NCI-H2107 treated with DMSO at 0.1 percent for 48 hours (cell line): ENCODE measurements around the gene RBMS1.

ENCODE experiments used
- DNase-seq: peaks from one replicate; lab custom pipeline; 2025; ENCODE audit not compliant: unreplicated experiment; lab: John Stamatoyannopoulos, UW

Gene RBMS1

GRCh38 chr2:160288324-160288723 is 205.3 kb downstream of the RBMS1 start:
- no peak for DNase-seq

DNA sequence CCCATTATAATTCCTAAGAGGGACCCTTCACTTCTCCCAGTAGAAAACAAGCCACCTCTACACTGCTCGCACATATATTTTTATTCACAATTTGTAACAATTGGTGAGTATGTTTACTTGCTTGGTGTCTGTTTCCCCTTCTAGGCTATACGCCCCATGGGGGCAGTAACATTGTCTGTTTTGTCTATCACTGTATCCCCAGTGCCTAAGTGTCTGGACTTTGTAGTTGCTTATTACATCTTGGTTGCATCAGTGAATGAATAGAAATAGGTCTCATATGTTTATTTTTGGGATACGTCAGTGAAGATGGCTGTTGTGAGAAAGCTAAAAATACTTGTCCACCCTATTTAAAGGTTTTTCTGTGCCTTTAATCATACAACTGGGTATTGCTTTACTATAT is 206.1 kb downstream of the RBMS1 start:
- no peak for DNase-seq

DNA sequence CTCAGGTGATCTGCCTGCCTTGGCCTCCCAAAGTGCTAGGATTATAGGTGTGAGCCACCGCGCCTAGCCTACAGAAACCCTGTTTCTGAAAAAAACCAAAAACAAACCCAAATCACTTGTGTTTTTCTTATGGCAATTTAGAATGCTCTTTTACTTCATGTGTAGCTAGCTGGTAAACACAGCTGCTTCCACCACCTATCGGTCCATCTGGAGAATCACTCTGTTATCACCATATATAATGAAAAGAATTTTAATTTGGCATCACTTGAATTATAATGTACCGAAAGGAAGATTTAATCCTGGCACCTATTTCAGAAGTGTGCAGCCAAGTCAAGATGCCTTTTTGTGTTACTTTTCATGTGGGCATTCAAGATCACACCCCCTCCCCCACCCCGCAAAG is 207.1 kb downstream of the RBMS1 start:
- DNase-seq: no peak

DNA sequence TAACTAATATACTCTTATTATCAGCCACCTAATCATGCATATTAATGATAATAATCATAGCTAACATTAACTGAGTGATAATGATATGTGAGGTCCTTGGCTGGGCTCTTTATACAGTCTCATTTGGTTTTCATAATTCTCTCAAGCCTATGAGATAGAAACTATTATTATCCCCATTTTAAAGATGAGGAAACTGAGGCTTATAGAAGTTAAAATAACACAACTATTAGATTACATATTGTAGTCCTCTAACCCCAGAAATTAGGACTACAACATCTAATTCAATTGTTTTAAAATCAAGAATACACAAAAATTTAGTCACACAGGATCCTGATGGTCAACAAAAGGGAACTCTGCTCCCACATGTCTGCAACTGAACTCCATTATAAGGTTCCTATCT is 209.9 kb downstream of the RBMS1 start:
- DNase-seq: no peak

DNA sequence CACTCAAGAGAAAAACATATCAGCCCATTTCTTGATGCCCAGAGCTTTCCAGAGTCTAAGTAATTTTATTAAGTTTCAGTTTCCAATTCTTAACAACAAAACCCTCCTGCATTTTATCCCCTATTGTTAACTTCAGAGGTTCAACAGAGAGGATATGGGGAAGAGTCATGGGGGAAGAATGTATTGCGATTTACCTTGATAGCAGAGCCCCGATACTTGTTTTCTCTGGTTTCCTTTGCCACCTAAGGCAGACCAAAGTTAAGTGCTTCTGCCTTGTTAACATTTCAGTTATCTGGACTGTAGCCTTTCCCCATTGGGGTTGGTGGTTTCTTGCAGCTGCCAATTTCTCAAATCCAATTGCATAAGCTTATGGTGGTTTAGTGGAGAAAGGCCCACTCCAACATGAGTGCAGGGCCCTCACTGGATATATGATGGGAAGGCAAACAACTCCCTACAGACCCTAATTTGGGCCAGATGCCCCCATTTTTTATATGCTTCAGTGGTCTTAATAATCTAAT is 211.5 kb downstream of the RBMS1 start:
- DNase-seq: no peak

GRCh38 chr2:160281213-160281612 is 212.4 kb downstream of the RBMS1 start:
- no peak for DNase-seq

- DNase-seq: no peak
These were observed 213.7 kb downstream of the RBMS1 start for GRCh38 chr2:160279813-160280465.

GRCh38 chr2:160278879-160279177 is 214.8 kb downstream of the RBMS1 start:
- DNase-seq: no peak

DNA sequence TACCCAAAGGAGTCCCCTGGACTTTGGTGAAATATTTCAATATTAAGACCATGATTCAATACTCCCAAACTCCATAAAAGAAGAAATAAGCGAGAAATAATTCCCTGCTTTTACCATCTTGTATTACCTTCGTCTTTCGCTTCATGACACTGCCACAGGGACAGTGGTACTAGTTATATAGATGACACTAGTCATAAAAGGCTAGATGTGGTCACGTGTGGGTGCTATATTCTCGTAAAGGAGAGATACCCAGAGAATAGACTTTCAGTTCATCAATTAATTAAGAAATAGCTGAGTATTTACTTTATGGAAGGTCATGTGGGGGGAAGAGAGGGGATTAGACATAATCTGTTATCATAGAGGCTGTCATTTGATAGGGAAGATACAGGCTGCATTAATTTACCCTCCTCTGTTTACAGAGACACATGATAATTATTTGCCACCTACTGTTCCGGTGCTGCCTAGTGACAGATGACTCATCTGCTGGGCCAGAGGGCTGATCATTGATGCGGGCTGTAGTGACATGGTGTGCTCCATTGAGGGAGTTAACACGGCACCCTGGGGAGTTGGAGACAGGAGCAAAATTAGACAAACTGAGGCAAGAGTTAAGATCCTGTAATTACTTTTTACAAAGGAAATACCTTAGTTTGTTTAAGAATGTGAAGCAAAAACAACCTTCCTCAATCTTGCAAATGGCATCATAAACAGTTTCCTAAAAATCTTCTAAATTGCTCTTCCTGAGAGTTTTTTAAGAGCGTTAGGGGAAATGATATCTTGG is 215.3 kb downstream of the RBMS1 start:
- no peak for DNase-seq

DNA sequence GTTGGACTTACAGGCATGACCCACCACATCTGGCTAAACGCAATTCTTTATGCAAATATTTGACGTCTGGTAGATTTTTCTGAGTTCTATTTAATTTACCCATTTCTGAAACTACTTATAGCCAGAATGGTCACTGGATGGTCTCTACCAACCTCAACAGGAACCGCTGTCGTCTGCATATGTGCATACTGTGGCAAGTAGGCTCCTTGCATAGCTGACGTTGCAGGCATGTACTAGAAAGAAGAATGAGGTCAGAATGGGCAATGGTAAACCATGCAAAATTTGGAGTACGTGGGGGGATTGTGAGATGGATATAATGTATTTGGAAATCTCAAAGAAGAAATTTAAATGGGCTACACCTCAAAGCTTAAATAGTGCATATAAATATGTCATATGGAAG is 216.5 kb downstream of the RBMS1 start:
- no peak for DNase-seq

- DNase-seq: no peak
These were observed 218.0 kb downstream of the RBMS1 start for GRCh38 chr2:160275656-160276055.

DNA sequence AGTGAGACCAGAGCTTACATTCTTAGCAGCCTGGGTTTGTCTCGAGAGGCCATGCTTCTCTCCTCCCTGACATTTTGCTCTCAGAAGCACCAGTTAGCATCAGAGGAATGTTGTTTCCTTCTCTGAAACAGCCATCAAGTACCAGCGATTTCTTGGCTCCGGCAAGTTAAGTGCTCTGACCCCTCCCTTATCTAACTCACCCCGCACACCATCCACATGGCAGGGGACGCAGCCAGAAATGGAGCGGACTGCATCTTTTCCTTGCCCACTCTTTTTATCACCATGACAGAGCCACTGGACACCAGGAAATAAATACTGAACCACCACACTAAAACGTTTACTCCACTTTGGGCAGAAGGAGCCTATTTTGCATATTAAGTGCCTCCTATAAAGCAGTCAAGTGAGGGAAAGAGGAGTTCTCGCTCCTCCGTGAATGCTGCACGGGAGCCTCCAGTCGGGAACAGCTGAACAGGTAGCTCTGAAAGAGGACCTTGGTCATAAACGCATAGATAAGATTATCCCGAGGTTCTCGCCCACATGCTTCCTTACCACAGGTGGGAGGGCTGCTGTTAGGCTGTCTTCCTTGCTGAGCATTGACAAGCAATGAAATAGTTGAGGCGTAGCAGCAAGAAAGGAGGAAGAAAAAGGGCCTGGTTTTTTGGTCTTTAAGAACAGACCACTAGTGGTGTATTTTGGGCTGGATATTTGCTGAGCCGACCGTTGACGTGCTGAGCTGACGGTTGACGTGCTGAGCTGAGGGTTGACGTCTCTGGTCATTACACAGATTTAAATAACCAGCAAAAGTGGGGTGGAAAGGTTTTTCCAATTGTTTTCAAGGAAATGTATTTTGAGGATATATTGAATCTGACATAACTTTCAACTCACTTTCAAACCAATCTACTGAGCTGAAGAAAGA is 222.2 kb downstream of the RBMS1 start:
- DNase-seq: no peak

DNA sequence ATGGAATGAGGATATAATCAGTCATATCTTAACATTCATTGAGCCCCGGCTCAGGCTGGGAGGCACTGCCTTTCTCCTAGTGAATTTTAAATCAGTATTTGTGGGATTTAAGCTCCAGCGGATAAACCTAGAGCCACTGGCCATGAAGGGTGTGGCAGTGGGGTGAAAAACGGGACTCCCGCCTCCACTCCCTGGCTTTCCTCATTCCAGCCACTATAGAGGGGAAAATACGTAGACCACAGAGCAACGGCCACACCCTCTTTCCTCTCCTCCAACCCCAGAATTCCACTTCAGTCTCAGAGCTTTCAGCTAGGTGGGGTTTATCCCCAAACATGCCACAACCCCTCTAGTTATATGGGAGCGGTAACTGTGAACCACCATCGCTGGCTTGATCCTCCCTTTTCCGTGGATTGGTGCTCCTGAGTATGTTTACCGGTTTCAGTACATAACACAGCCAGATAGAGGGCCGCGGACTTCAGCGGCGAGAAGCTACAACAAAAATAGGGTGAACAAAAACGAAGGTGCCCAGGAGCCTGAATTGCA is 223.0 kb downstream of the RBMS1 start:
- DNase-seq: no peak

DNA sequence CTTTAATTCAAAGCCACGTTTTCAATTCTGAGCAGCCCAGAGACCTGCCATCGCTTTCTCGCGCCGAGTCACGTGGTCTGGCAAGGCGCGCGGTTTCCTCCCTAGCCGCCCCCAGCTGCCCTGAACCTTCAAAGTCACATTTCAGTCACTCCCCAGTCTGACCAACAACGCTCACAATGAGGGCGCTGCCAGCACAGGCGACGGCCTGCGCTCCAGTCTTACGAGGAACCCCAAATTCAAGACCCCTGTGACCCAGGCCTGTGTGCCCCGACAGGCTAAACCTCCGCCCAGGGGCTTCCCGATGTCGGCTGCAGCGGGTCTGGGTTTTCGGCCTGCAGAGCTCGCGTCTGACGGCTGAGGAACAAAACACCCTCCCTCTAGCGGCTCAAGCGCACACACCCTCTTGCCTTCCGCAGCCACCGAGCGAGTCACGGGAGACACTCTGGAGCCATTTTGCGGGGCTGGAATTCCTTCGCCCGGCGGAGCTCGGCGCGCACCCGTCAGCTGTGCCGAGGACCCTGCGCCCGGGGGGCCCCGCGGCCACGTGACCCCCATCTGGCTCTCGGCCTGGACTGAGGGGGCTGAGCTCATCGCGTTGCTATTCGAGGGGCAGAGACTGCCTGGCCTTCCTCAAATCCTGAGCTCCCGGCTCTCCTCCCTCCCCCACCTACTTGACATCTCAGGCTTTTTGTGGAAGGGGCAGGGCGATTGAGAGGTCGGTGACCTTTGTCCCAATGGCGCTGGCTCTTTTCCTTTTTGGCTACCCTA is 223.6 kb downstream of the RBMS1 start:
- DNase-seq: peak; percentile 43

DNA sequence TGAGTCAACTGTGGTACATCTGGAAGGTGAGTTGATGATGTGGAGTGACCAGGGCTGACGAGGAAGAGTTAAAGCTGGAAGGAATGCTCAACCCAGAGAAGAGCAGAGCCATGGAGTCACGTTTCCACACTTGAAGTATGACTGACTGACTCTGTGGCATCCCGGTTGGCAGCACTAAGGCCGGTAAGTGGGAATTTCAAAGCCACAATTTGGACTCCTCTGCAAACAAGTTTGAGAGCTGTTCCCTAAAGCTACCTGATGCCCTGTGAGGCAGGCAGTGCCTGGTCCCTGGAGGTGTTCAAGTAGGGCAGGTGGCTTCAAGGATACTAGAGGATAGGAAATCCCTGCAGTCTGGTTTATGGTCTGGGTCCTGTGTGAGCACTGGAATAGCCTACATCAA is 224.2 kb downstream of the RBMS1 start:
- DNase-seq: peak; percentile 72

DNA sequence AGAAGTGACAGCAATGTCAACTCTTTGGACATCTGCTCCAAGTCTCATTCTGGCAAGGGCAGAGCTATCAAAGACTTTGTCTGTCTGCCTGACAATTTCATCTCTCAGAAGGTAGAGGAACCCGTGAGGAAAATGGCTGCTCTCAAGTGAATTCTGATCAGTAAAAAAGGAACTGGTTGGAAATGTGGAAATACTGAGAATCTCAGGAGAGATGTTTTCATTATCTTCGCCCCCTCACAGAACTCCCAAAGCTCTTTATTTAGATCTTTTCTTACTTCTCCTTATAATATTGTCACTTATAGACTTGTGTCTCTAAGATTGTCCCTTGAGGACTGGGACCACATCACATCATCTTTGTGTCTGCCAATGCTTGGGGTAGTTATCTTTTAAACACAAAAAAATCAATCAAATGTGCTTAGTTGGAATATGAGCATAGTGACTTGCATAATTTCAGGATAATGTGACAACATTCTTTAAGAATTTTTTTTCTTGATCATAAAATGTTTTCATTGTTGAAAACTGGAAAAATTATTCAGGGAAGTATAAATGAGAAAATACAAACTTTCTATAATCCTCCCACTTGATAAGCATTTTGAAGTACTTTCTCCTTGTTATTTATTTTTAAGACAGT is 225.3 kb downstream of the RBMS1 start:
- no peak for DNase-seq

DNA sequence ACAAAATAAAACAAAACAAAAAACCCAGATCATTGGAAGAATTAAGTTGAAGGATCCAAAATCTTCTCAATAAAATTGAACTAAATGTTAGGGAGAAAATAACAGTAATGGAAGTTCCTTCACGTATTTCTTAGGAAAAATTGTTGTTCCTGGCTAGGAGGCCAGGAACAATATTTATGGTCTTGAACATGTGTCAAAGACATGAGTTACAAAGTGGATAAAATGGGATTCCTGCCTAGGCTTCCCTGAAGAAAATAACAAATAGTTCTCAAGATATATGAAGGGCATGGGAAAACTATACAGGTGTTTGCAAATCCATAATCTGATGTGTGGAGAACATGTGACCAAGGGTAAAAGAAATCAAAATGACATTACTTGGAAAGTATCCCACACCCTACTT is 225.9 kb downstream of the RBMS1 start:
- no peak for DNase-seq

DNA sequence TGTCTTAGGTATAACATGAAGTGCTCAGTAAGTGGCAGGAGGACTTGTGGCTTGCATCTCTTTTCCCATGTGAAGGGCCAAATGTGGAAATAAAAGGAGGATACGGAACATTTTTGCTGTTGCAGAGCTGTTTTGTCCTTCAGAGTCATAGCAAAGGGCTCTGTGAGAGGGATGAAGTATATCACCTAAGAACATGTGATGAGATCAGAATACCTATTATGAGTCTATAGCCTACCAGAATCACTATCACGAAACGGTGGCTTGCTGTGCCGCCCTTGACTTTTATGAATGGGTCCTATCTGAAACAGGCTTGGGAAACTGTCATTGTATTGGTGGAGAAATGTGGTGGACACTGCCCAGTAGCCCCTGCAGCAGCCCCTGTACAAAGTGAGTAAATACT is 226.6 kb downstream of the RBMS1 start:
- no peak for DNase-seq

GRCh38 chr2:160266037-160266551 is 227.5 kb downstream of the RBMS1 start:
- DNase-seq: no peak

DNA sequence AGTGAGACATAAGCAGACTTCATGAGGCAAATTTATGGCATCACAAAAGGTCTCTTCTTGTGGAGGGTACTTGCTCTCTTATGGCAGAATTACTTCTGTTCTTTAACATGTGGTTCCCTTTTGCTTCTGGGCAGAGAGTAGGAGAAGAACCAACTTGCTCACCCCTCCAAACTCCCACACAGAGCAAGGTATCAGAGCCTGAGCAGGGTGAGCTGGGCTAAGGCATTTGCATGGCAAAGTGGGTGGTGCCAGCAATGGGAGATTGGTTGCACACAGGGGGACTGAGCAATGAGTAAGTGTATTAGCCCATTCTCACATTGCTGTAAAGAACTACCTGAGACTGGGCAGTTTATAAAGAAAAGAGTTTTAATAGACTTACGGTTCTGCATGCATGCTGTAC is 229.3 kb downstream of the RBMS1 start:
- no peak for DNase-seq
